GM13976 (cell line): Measurements from ENCODE around the gene NUP50.

Experiments used
- DNase-seq: peaks from one replicate; pipeline ENCODE4 v3.0.0; 2012; ENCODE audit warnings: low spot score
- CTCF ChIP-seq: IDR thresholded peaks from 2 replicates; pipeline ENCODE4 v1.5.1; 2012; ENCODE audit warnings: borderline replicate concordance, mild to moderate bottlenecking; ENCODE audit not compliant: insufficient read depth; ENCODE audit errors: extremely low read depth, missing control alignments, control extremely low read depth
- in situ Hi-C: fragments of 300-500 bp; cut with MboI; formaldehyde crosslinking; loops from one replicate; pipeline ENCODE4 v1.12.0; 2022; ENCODE audit warnings: low sequenced_read_pairs, mixed read lengths, inconsistent platforms; ENCODE audit not compliant: unreplicated experiment

NUP50 gene

GRCh38 chr22:45181240-45181639 is 17.5 kb downstream of the NUP50 start:
- TF ChIP-seq CTCF: no peak
- no peak for DNase-seq
- in situ Hi-C loops: no loop called here

- in situ Hi-C loops: no loop called here
- DNase-seq: no peak
- TF ChIP-seq CTCF: no peak
Observed at GRCh38 chr22:45181766-45182165, 18.0 kb downstream of the NUP50 start.

GRCh38 chr22:45183974-45184373 is 20.2 kb downstream of the NUP50 start:
- DNase-seq: no peak
- TF ChIP-seq CTCF: no peak
- in situ Hi-C loops: no loop called here

- DNase-seq: no peak
- in situ Hi-C loops: no loop called here
Observed at GRCh38 chr22:45185718-45186514, 22.2 kb downstream of the NUP50 start.

GRCh38 chr22:45187891-45188290 is 24.2 kb downstream of the NUP50 start:
- in situ Hi-C loops: no loop called here

More at GRCh38 chr22:45185718-45186514, 22.2 kb downstream of the NUP50 start:
- TF ChIP-seq CTCF: no peak

GRCh38 chr22:45188779-45189178 is 25.1 kb downstream of the NUP50 start:
- no peak for DNase-seq
- in situ Hi-C loops: no loop called here
- TF ChIP-seq CTCF: no peak

More at GRCh38 chr22:45187891-45188290, 24.2 kb downstream of the NUP50 start:
- TF ChIP-seq CTCF: no peak
- no peak for DNase-seq
